ENCODE measurements around the gene C6orf89.

Gene C6orf89

DNA sequence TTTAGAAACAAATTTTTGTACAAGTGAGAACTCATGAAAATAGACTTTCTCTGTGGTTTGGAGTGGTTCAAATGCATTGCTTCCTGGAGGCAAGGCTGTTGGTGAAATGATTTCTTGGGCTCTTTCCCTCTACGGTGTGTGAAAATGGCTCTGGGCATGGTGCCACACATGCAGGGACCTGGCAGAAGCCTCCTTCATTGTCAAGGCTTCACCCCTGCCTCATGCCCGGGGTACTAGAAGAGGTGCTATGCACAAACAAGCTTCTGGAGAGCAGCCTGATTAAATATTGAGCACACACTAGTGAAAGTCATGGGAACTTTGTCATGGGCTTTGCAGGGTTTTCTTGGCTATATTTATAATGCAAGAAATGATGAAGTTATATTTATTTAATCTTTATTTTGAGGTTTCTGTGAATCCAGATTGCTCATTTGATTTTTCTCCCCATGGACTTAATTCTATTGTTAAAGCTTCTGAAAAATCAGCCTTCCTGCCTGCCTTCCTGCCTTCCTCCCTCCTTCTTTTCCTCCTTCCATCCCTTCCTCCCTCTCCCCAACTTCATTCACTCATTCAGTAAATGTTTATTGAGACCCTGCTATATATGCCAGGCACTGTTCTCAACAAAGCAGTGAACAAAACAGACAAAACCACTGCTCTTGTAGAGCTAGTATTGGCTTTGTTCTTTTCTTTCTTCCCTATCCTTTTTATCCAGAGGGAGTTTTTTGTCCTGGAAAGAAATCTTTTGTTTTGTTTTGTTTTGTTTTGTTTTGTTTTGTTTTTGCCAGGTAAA is 21.0 kb downstream of the C6orf89 start:
- Histone ChIP-seq H3K4me3 (ENCODE audit: insufficient read depth, low read depth, low read length) (no peak overlapping the region), H3K27me3 (ENCODE audit: control insufficient read depth, insufficient read depth, low read length, poor library complexity, severe bottlenecking) (no peaks in the 10 kb centered on the region), H3K36me3 (ENCODE audit: control insufficient read depth, insufficient read depth, low read length) (no peaks in the 10 kb centered on the region), H3K9me3 (ENCODE audit: control insufficient read depth, low read length) (no peaks in the 10 kb centered on the region), H3K4me1 (ENCODE audit: control insufficient read depth, insufficient read depth, low read length) (no peaks in the 10 kb centered on the region), H3K27ac (ENCODE audit: insufficient read depth, low read depth, low read length, poor library complexity, severe bottlenecking) (no peak overlapping the region)
- WGBS, 2 experiments: 49 to 51% methylated on average over 2 of the region's 2 CpGs

DNA sequence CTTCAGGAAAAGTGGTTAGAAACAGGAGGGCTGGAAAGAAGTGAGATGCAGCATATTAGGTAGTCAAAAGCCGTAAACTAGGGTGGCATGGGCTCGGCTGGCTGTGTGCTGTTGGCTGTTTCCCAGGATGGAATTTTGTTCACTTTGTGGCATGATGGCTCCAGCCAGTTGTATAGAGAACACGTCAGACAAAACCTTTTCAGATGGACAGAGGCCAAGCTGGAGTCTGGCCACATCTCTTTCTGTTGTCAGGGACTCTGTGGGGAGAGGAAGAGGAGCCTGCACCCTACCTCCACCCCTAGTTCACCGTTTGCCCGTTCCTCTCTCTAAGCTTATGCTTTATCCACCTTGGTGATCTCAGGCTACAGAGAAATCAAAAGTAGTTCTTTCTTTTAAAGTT is 22.0 kb downstream of the C6orf89 start:
- Histone ChIP-seq H3K27ac (ENCODE audit: insufficient read depth, low read depth, low read length, poor library complexity, severe bottlenecking) (no peak overlapping the region), H3K27me3 (ENCODE audit: control insufficient read depth, insufficient read depth, low read length, poor library complexity, severe bottlenecking) (no peaks in the 10 kb centered on the region), H3K36me3 (ENCODE audit: control insufficient read depth, insufficient read depth, low read length) (no peaks in the 10 kb centered on the region), H3K4me3 (ENCODE audit: insufficient read depth, low read depth, low read length) (no peak overlapping the region), H3K4me1 (ENCODE audit: control insufficient read depth, insufficient read depth, low read length) (no peaks in the 10 kb centered on the region), H3K9me3 (ENCODE audit: control insufficient read depth, low read length) (no peaks in the 10 kb centered on the region)
- WGBS, 2 experiments: 87 to 94% methylated on average over 5 of the region's 5 CpGs

- Histone ChIP-seq H3K36me3 (ENCODE audit: control insufficient read depth, insufficient read depth, low read length) (no peaks in the 10 kb centered on the region), H3K27ac (ENCODE audit: insufficient read depth, low read depth, low read length, poor library complexity, severe bottlenecking) (no peak overlapping the region)
These were observed 23.0 kb downstream of the C6orf89 start for GRCh38 chr6:36908747-36909146.

GRCh38 chr6:36912030-36912454 is 26.3 kb downstream of the C6orf89 start:
- Histone ChIP-seq H3K4me1 (ENCODE audit: control insufficient read depth, insufficient read depth, low read length) (no peaks in the 10 kb centered on the region), H3K4me3 (ENCODE audit: insufficient read depth, low read depth, low read length) (no peak overlapping the region), H3K36me3 (ENCODE audit: control insufficient read depth, insufficient read depth, low read length) (no peaks in the 10 kb centered on the region), H3K27me3 (ENCODE audit: control insufficient read depth, insufficient read depth, low read length, poor library complexity, severe bottlenecking) (no peaks in the 10 kb centered on the region), H3K27ac (ENCODE audit: insufficient read depth, low read depth, low read length, poor library complexity, severe bottlenecking) (no peak overlapping the region), H3K9me3 (ENCODE audit: control insufficient read depth, low read length) (no peaks in the 10 kb centered on the region)
- 92 to 95% methylated on average over 4 of the region's 4 CpGs for WGBS, 2 experiments

More at GRCh38 chr6:36908747-36909146, 23.0 kb downstream of the C6orf89 start:
- Histone ChIP-seq H3K4me1 (ENCODE audit: control insufficient read depth, insufficient read depth, low read length) (no peaks in the 10 kb centered on the region), H3K27me3 (ENCODE audit: control insufficient read depth, insufficient read depth, low read length, poor library complexity, severe bottlenecking) (no peaks in the 10 kb centered on the region), H3K9me3 (ENCODE audit: control insufficient read depth, low read length) (no peaks in the 10 kb centered on the region), H3K4me3 (ENCODE audit: insufficient read depth, low read depth, low read length) (no peak overlapping the region)
- WGBS, 2 experiments: 83 to 85% methylated on average over 2 of the region's 2 CpGs

DNA sequence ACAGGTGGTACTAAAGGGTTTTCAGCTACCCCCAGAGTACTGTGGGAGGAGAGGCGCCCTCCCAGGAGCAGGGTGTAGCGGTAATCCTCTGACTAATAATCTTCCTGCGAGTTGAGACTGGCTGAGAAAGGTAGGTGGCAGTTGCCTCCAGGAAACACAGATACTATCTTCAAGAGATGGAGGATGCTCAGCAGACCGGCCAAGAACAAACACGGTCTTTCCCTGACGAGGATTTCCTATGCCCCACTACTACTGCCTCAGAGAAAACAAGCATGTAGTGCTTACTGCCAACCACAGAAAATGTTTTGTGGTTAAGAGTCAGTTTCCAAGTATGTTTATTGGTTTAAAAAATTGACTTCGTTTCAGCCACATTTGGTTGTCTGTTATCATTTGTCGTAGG is 26.8 kb downstream of the C6orf89 start:
- H3K36me3 ChIP-seq (ENCODE audit: control insufficient read depth, insufficient read depth, low read length): no peaks in the 10 kb centered on the region
- H3K27ac ChIP-seq (ENCODE audit: insufficient read depth, low read depth, low read length, poor library complexity, severe bottlenecking): no peak overlapping the region
- H3K27me3 ChIP-seq (ENCODE audit: control insufficient read depth, insufficient read depth, low read length, poor library complexity, severe bottlenecking): no peaks in the 10 kb centered on the region
- 85 to 92% methylated on average over 8 of the region's 8 CpGs for WGBS, 2 experiments
- no peak overlapping the region for H3K4me3 ChIP-seq (ENCODE audit: insufficient read depth, low read depth, low read length)
- H3K9me3 ChIP-seq (ENCODE audit: control insufficient read depth, low read length): no peaks in the 10 kb centered on the region
- H3K4me1 ChIP-seq (ENCODE audit: control insufficient read depth, insufficient read depth, low read length): no peaks in the 10 kb centered on the region

- Histone ChIP-seq H3K4me1 (ENCODE audit: control insufficient read depth, insufficient read depth, low read length) (no peaks in the 10 kb centered on the region), H3K27me3 (ENCODE audit: control insufficient read depth, insufficient read depth, low read length, poor library complexity, severe bottlenecking) (no peaks in the 10 kb centered on the region), H3K9me3 (ENCODE audit: control insufficient read depth, low read length) (no peaks in the 10 kb centered on the region), H3K36me3 (ENCODE audit: control insufficient read depth, insufficient read depth, low read length) (no peaks in the 10 kb centered on the region), H3K4me3 (ENCODE audit: insufficient read depth, low read depth, low read length) (no peak overlapping the region), H3K27ac (ENCODE audit: insufficient read depth, low read depth, low read length, poor library complexity, severe bottlenecking) (no peak overlapping the region)
- 83% methylated on average over 3 to 4 of the region's 4 CpGs for WGBS, 2 experiments
These were observed 27.3 kb downstream of the C6orf89 start for GRCh38 chr6:36913082-36913481.

DNA sequence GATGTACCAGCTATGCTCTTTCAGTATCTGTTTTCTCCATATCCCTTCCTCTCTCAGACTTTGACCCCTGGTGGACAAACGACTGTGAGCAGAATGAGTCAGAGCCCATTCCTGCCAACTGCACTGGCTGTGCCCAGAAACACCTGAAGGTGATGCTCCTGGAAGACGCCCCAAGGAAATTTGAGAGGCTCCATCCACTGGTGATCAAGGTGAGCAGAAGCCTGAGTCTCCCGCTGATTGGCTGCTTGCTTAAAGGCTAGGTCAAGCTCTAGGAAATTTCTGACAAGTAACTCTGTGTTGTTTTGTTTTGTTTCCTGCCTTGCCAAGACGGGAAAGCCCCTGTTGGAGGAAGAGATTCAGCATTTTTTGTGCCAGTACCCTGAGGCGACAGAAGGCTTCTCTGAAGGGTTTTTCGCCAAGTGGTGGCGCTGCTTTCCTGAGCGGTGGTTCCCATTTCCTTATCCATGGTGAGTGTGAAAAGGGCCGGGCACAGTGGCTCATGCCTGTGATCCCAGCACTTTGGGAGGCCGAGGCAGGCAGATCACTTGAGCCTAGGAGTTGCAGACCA is 28.6 kb downstream of the C6orf89 start:
- H3K4me1 ChIP-seq (ENCODE audit: control insufficient read depth, insufficient read depth, low read length): no peaks in the 10 kb centered on the region
- no peak overlapping the region for H3K27ac ChIP-seq (ENCODE audit: insufficient read depth, low read depth, low read length, poor library complexity, severe bottlenecking)
- 57 to 58% methylated on average over 10 of the region's 10 CpGs for WGBS, 2 experiments

DNA sequence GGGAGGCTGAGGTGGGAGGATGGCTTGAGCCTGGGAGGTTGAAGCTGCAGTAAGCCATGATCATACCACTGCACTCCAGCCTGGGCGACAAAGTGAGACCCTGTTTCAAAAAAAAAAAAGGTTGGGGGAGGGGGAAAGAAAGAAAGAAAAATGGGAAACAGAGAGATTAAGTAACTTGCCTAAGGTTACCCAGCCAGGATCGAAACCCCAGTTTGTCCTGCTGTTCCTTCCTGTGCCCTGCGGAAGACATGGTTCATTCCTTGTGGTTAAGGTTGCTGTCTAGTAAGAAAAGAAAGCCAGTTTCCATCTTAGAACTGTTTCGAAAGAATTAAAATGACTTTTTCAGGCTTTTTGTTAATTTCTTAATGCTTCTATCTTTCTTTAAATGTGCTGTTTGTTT is 29.8 kb downstream of the C6orf89 start:
- no peaks in the 10 kb centered on the region for H3K4me1 ChIP-seq (ENCODE audit: control insufficient read depth, insufficient read depth, low read length)
- 93 to 97% methylated on average over 4 of the region's 4 CpGs for WGBS, 2 experiments
- no peak overlapping the region for H3K27ac ChIP-seq (ENCODE audit: insufficient read depth, low read depth, low read length, poor library complexity, severe bottlenecking)
- H3K36me3 ChIP-seq (ENCODE audit: control insufficient read depth, insufficient read depth, low read length): no peaks in the 10 kb centered on the region
- no peak overlapping the region for H3K4me3 ChIP-seq (ENCODE audit: insufficient read depth, low read depth, low read length)
- no peaks in the 10 kb centered on the region for H3K9me3 ChIP-seq (ENCODE audit: control insufficient read depth, low read length)
- no peaks in the 10 kb centered on the region for H3K27me3 ChIP-seq (ENCODE audit: control insufficient read depth, insufficient read depth, low read length, poor library complexity, severe bottlenecking)

More for the DNA sequence above, 28.6 kb downstream of the C6orf89 start:
- Histone ChIP-seq H3K4me3 (ENCODE audit: insufficient read depth, low read depth, low read length) (no peak overlapping the region), H3K27me3 (ENCODE audit: control insufficient read depth, insufficient read depth, low read length, poor library complexity, severe bottlenecking) (no peaks in the 10 kb centered on the region), H3K36me3 (ENCODE audit: control insufficient read depth, insufficient read depth, low read length) (no peaks in the 10 kb centered on the region), H3K9me3 (ENCODE audit: control insufficient read depth, low read length) (no peaks in the 10 kb centered on the region)

DNA sequence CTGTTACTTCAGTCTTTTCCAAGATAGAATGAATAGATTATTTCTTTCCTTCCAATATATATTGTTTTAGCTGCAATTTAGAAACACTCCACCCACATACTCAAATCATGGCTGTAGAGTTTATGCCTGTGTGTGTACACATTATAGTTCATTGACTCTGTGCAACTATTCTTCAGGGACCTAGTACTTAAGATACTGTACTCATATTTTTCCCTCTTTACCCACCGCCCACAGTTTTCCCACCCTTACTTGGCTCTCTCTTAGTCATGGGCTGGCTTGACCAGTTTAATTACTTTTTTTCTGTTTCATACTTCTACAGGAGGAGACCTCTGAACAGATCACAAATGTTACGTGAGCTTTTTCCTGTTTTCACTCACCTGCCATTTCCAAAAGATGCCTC is 30.4 kb downstream of the C6orf89 start:
- H3K4me1 ChIP-seq (ENCODE audit: control insufficient read depth, insufficient read depth, low read length): no peaks in the 10 kb centered on the region
- H3K4me3 ChIP-seq (ENCODE audit: insufficient read depth, low read depth, low read length): no peak overlapping the region
- no peaks in the 10 kb centered on the region for H3K9me3 ChIP-seq (ENCODE audit: control insufficient read depth, low read length)
- 88 to 92% methylated on average over 2 of the region's 2 CpGs for WGBS, 2 experiments
- H3K27ac ChIP-seq (ENCODE audit: insufficient read depth, low read depth, low read length, poor library complexity, severe bottlenecking): no peak overlapping the region
- H3K36me3 ChIP-seq (ENCODE audit: control insufficient read depth, insufficient read depth, low read length): no peaks in the 10 kb centered on the region
- no peaks in the 10 kb centered on the region for H3K27me3 ChIP-seq (ENCODE audit: control insufficient read depth, insufficient read depth, low read length, poor library complexity, severe bottlenecking)

DNA sequence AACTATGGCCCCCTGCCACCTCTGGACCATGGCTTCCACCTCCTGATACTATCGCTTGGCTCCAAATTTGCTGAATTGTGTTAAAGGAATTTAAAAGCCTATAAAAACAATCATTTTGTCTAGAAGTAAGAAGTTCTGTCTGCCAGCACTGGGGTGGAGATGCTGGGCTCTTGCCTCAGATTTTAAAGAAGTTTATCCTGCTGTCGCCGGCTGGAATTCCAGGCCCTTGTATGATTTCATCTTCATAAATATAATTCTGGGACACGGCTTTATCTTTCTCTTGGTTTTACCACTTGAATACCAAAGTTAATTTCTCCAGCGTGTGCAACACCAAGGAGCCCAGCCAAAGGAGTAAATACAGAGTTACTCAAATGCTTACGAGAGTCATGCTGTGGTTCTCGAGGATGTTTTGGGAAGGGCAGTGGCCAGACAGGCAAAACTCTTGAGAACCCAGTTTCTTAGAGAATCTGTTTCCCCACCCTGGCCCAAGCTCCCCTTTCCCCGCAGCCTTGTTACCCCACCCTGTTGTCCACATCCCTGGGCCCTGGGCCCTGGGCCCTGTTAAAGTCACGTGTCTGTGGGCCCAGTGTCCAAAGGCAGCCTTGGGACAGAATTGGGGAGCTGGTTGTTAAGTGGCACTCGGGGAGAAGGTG is 31.9 kb downstream of the C6orf89 start:
- no peak overlapping the region for H3K4me3 ChIP-seq (ENCODE audit: insufficient read depth, low read depth, low read length)
- whole genome bisulfite sequencing, 2 experiments: 92 to 96% methylated on average over 9 to 10 of the region's 10 CpGs
- H3K27me3 ChIP-seq (ENCODE audit: control insufficient read depth, insufficient read depth, low read length, poor library complexity, severe bottlenecking): no peaks in the 10 kb centered on the region
- H3K27ac ChIP-seq (ENCODE audit: insufficient read depth, low read depth, low read length, poor library complexity, severe bottlenecking): no peak overlapping the region
- no peaks in the 10 kb centered on the region for H3K4me1 ChIP-seq (ENCODE audit: control insufficient read depth, insufficient read depth, low read length)
- no peaks in the 10 kb centered on the region for H3K36me3 ChIP-seq (ENCODE audit: control insufficient read depth, insufficient read depth, low read length)
- no peaks in the 10 kb centered on the region for H3K9me3 ChIP-seq (ENCODE audit: control insufficient read depth, low read length)

Data from ectodermal cell (in vitro differentiated cells).